Endothelial cell of umbilical vein (primary cell): ENCODE results near the gene KCTD11. TPM values are rescaled to one million over a fixed set of nuclear protein-coding genes. Genes with fewer than 3 reads are reported as not detected.

Experiments
- BruUV-seq: library from RNA; stranded (reverse); fragments of 400-500 nt; replicated peaks from 2 replicates; lab custom pipeline; 2021; lab: Mats Ljungman, UMichigan
- CTCF ChIA-PET: fragments of 300-600, 350-600 bp; sonication (Branson Sonifier 250); formaldehyde crosslinking; loops from one replicate; lab custom pipeline; 2021; ENCODE audit warnings: antibody characterized with exemption, inconsistent platforms; lab: Charles Lee
- POLR2A ChIA-PET: fragments of 300-600, 350-600 bp; sonication (Branson Sonifier 250); formaldehyde crosslinking; loops from one replicate; lab custom pipeline; 2021; ENCODE audit warnings: antibody characterized with exemption, inconsistent platforms; lab: Charles Lee
- DNase-seq: peaks from one replicate; pipeline ENCODE4 v3.0.0-alpha.2; 2011; ENCODE audit warnings: low read depth, low spot score
- FAIRE-seq: peaks from 2 replicates; lab custom pipeline; 2011; peaks lifted over from hg19 to GRCh38; lab: Jason Lieb, UNC
- H2AFZ ChIP-seq: 2 replicates; pipeline ENCODE4 v1.6.0; 2012; ENCODE audit warnings: low read depth, low read length, control low read depth, inconsistent platforms
- H3K27ac ChIP-seq: 2 replicates; pipeline ENCODE4 v1.5.1; 2011; ENCODE audit warnings: low read depth, mild to moderate bottlenecking, control low read depth, low read length, moderate library complexity; ENCODE audit not compliant: insufficient read depth
- H3K27me3 ChIP-seq, 2 experiments: 2 replicates each; pipeline versions ENCODE4 v1.6.0 to v1.6.1; 2011; ENCODE audit warnings: low read length in 2 of 2, mixed read lengths in 1 of 2; ENCODE audit not compliant: control insufficient read depth in 2 of 2, insufficient read depth in 2 of 2
- H3K36me3 ChIP-seq, 2 experiments: 2 replicates in 1 of 2; 3 replicates in 1 of 2; pipeline ENCODE4 v1.5.1; 2011; ENCODE audit warnings: low read length in 2 of 2, mild to moderate bottlenecking in 1 of 2, moderate library complexity in 1 of 2; ENCODE audit not compliant: control insufficient read depth in 2 of 2, insufficient read depth in 2 of 2; ENCODE audit errors: extremely low read depth in 1 of 2
- H3K4me1 ChIP-seq: 3 replicates; pipeline ENCODE4 v1.5.1; 2011; ENCODE audit warnings: mild to moderate bottlenecking, low read length; ENCODE audit not compliant: control insufficient read depth, insufficient read depth; ENCODE audit errors: extremely low read depth
- H3K4me2 ChIP-seq: 2 replicates; pipeline ENCODE4 v1.6.1; 2011; ENCODE audit warnings: low read length, control low read depth, mixed read lengths; ENCODE audit not compliant: insufficient read depth
- H3K4me3 ChIP-seq, 3 experiments: fragments of 200-600 bp in 1 of 3; sonication (generic), shearing (Covaris generic) in 1 of 3; replicated peaks in 1 of 3; 2 replicates each; pipeline ENCODE4 v1.5.1; 2011 to 2016; ENCODE audit warnings: control low read depth in 3 of 3, low read length in 3 of 3, mild to moderate bottlenecking in 2 of 3, inconsistent platforms in 1 of 3, low read depth in 1 of 3, moderate library complexity in 1 of 3; ENCODE audit not compliant: insufficient read depth in 1 of 3
- H3K79me2 ChIP-seq: 2 replicates; pipeline ENCODE4 v1.6.0; 2012; ENCODE audit warnings: low read length, inconsistent platforms; ENCODE audit not compliant: control insufficient read depth, insufficient read depth
- H3K9ac ChIP-seq: replicated peaks from 2 replicates; pipeline ENCODE3; 2011; ENCODE audit warnings: low read length, control low read depth; ENCODE audit not compliant: insufficient read depth; ENCODE audit errors: extremely low read depth
- H3K9me1 ChIP-seq: replicated peaks from 3 replicates; pipeline ENCODE4 v1.6.0; 2011; ENCODE audit warnings: mild to moderate bottlenecking, low read length; ENCODE audit not compliant: control insufficient read depth, insufficient read depth; ENCODE audit errors: extremely low read depth
- H3K9me3 ChIP-seq: replicated peaks from 2 replicates; pipeline ENCODE4 v1.5.1; 2012; ENCODE audit warnings: low read length, inconsistent platforms; ENCODE audit not compliant: control insufficient read depth, insufficient read depth
- H4K20me1 ChIP-seq: replicated peaks from 2 replicates; pipeline ENCODE3; 2011; ENCODE audit warnings: mild to moderate bottlenecking, low read length; ENCODE audit not compliant: control insufficient read depth, insufficient read depth; ENCODE audit errors: extremely low read depth
- CTCF ChIP-seq, 2 donors: IDR thresholded peaks; 1 replicate in 1 of 2; 2 replicates in 1 of 2; pipeline ENCODE4 v1.5.1; 2011; ENCODE audit warnings: low read length in 2 of 2, mild to moderate bottlenecking in 2 of 2, moderate library complexity in 2 of 2, control low read depth in 1 of 2, inconsistent platforms in 1 of 2, low read depth in 1 of 2; ENCODE audit not compliant: insufficient read depth in 1 of 2; ENCODE audit errors: extremely low read depth in 1 of 2
- EZH2 ChIP-seq: IDR thresholded peaks from 2 replicates; pipeline ENCODE4 v1.6.1; 2012; ENCODE audit warnings: borderline replicate concordance, low read depth, mild to moderate bottlenecking, moderate library complexity, low read length, inconsistent platforms; ENCODE audit not compliant: severe bottlenecking
- FOS ChIP-seq: IDR thresholded peaks from 2 replicates; pipeline ENCODE4 v1.6.1; 2011; ENCODE audit warnings: mild to moderate bottlenecking, low read length, moderate library complexity, borderline replicate concordance; ENCODE audit not compliant: insufficient read depth
- GATA2 ChIP-seq: IDR thresholded peaks from 2 replicates; pipeline ENCODE4 v1.7.0; 2011; ENCODE audit warnings: low read depth, mild to moderate bottlenecking, moderate library complexity, mixed read lengths, low read length; ENCODE audit not compliant: insufficient read length, insufficient read depth
- JUN ChIP-seq: IDR thresholded peaks from 2 replicates; pipeline ENCODE4 v1.6.1; 2011; ENCODE audit warnings: borderline replicate concordance, low read depth; ENCODE audit not compliant: insufficient read length, insufficient read depth
- MYC ChIP-seq: IDR thresholded peaks from one replicate; pipeline ENCODE4 v1.6.1; 2011; ENCODE audit warnings: mild to moderate bottlenecking, low read depth, low read length
- POLR2A ChIP-seq: IDR thresholded peaks from 2 replicates; pipeline ENCODE4 v1.6.1; 2012; ENCODE audit warnings: low read depth, mild to moderate bottlenecking, control low read depth, low read length
- POLR2AphosphoS5 ChIP-seq: IDR thresholded peaks from 2 replicates; pipeline ENCODE4 v1.6.1; 2012; ENCODE audit warnings: low read depth, mild to moderate bottlenecking, control low read depth, low read length, moderate library complexity; ENCODE audit not compliant: insufficient read depth
- dilution Hi-C: fragments of 300-500 bp; cut with MboI; formaldehyde crosslinking; loops from one replicate; pipeline ENCODE4 v1.15.0; 2019; ENCODE audit warnings: low sequenced_read_pairs; ENCODE audit not compliant: extremely low pct_ligation_motif_present
- intact Hi-C: fragments of 100-400 bp; cut with micrococcal nuclease; formaldehyde crosslinking; loops from one replicate; pipeline ENCODE4 v1.10.0; 2022
- polyA plus RNA-seq, 4 experiments: library from polyadenylated mRNA; depleted of rRNA in 3 of 4; stranded (reverse) in 3 of 4; unstranded in 1 of 4; fragments of >200 nt; gene quantifications; 2 replicates each; pipeline versions ENCODE4 v1.2.1 to v1.2.3, GENCODE V29; 2011 to 2012; ENCODE audit warnings: missing spikeins in 1 of 4
- total RNA-seq: library from RNA; stranded (reverse); gene quantifications from 2 replicates; pipeline ENCODE4 v1.2.3, GENCODE V29; 2021
- TF ChIP-seq, protein P1 (sequence below): IDR thresholded peaks from 2 replicates; pipeline ENCODE4 v1.6.1; 2011; ENCODE audit not compliant: insufficient read depth, insufficient read length

Gene KCTD11
- total and polyA plus RNA-seq, 2 donors (not counting 3 experiments of a cell fraction or from before 2014, with no cell fraction given) = 3.8 to 6.5 TPM

GRCh38 chr17:7329374-7329996 is 22.5 kb upstream of the KCTD11 start:
- ChIA-PET POLR2A (interaction anchor here (0.5 to 1.7 kb wide), 10 partner anchors 13 to 153 kb away, joined by 3 to 5 read pairs (median 4); partner anchors contain the start of genes GPS2, SLC2A4 and TMEM256), CTCF (interaction anchor here (0.6 to 1.9 kb wide), 23 partner anchors 9 to 284 kb away, joined by 3 to 13 read pairs (median 4); partner anchors contain the start of genes GPS2, SLC2A4 and TMEM256)
- Histone ChIP-seq H3K27me3 (peaks cover 0 to 2% of the 10 kb centered on the region in 2 experiments), H3K4me3 (peak overlapping the region; percentile 80 to 86 (median 81)), H2AFZ (peak overlapping the region; percentile 97), H3K36me3 (peaks cover 0 to 6% of the 10 kb centered on the region in 2 experiments), H3K27ac (peak overlapping the region; percentile 71), H4K20me1 (no peaks in the 10 kb centered on the region), H3K79me2 (peaks cover 10% of the 10 kb centered on the region), H3K9ac (peak overlapping the region; percentile 46), H3K4me2 (peak overlapping the region; percentile 95), H3K4me1 (peaks cover 10% of the 10 kb centered on the region), H3K9me1 (no peaks in the 10 kb centered on the region), H3K9me3 (no peaks in the 10 kb centered on the region)
- FAIRE-seq = peak; percentile 99
- peak; percentile 99 for DNase-seq
- dilution Hi-C loops = no loop called here
- intact Hi-C loops = loop anchor here (1.0 kb wide), 2 partner anchors 14 to 49 kb away; partner anchors contain the start of gene GPS2
- BruUV-seq = no TSS peak
- TF ChIP-seq, protein P1, sequence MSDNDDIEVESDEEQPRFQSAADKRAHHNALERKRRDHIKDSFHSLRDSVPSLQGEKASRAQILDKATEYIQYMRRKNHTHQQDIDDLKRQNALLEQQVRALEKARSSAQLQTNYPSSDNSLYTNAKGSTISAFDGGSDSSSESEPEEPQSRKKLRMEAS = peak; percentile 38
- TF ChIP-seq GATA2 = no peak
- no peak for TF ChIP-seq POLR2A
- TF ChIP-seq FOS = no peak
- peak; percentile 1 for TF ChIP-seq MYC
- TF ChIP-seq POLR2AphosphoS5 = no peak
- no peak for TF ChIP-seq EZH2
- peak in 1 of 2 donors; percentile 6 for TF ChIP-seq CTCF (IDR thresholded peaks at IDR 0.05; ENCODE audit: extremely low read depth in 1 of 2, insufficient read depth in 1 of 2, low read depth in 1 of 2, low read length in 2 of 2)
- no peak for TF ChIP-seq JUN
